ENCODE measurements around the gene ADCY3. TPM values are rescaled to one million over a fixed set of nuclear protein-coding genes. Genes with fewer than 3 reads are reported as not detected.

The ADCY3 gene
- total and polyA plus RNA-seq, 8 donors = 5.2 to 339 (median 24.2) TPM

GRCh38 chr2:24815171-24815570 lies 104.9 kb downstream of the ADCY3 start:
- Histone ChIP-seq H3K4me1 (no peaks in the 10 kb centered on the region), H3K36me3 (peaks cover 16 to 52% (median 43%) of the 10 kb centered on the region in 4 donors), H3K27ac (no peak overlapping the region), H3K27me3 (no peaks in the 10 kb centered on the region), H3K4me3 (no peak overlapping the region), H3K9me3 (no peaks in the 10 kb centered on the region)
- TF ChIP-seq CTCF (IDR thresholded peaks at IDR 0.05) = no peak
- no peak for TF ChIP-seq POLR2A (IDR thresholded peaks at IDR 0.05)
- no peak for TF ChIP-seq EP300 (IDR thresholded peaks at IDR 0.05)
- no peak for TF ChIP-seq POLR2AphosphoS5 (IDR thresholded peaks at IDR 0.05)
- DNase-seq = no peak
- 96 to 99% (median 97%) methylated on average over 4 of the region's 4 CpGs for WGBS, 5 donors
- intact Hi-C loops (cut with DNase I; ENCODE audit: low total_unique reads) = no loop called here

- intact Hi-C loops (cut with DNase I; ENCODE audit: low total_unique reads) = no loop called here
- Histone ChIP-seq H3K27me3 (no peaks in the 10 kb centered on the region), H3K4me1 (no peaks in the 10 kb centered on the region), H3K9me3 (no peaks in the 10 kb centered on the region), H3K4me3 (no peak overlapping the region), H3K36me3 (peaks cover 9 to 45% (median 36%) of the 10 kb centered on the region in 4 donors), H3K27ac (no peak overlapping the region)
- WGBS, 5 donors = 89 to 98% (median 94%) methylated on average over 4 of the region's 4 CpGs
- no peak for DNase-seq
- TF ChIP-seq POLR2AphosphoS5 (IDR thresholded peaks at IDR 0.05) (no peak), CTCF (IDR thresholded peaks at IDR 0.05) (no peak), EP300 (IDR thresholded peaks at IDR 0.05) (no peak), POLR2A (IDR thresholded peaks at IDR 0.05) (no peak)
Observed at GRCh38 chr2:24814516-24814915, 105.5 kb downstream of the ADCY3 start.

- 93 to 98% (median 97%) methylated on average over 4 of the region's 4 CpGs for WGBS, 5 donors
- intact Hi-C loops (cut with DNase I; ENCODE audit: low total_unique reads) = no loop called here
- no peaks in the 10 kb centered on the region for H3K9me3 ChIP-seq
Observed at GRCh38 chr2:24813691-24814137, 106.3 kb downstream of the ADCY3 start.

GRCh38 chr2:24809316-24810007 lies 110.6 kb downstream of the ADCY3 start:
- intact Hi-C loops (cut with DNase I; ENCODE audit: low total_unique reads) = no loop called here
- Histone ChIP-seq H3K9me3 (peaks cover 0 to 9% (median 6%) of the 10 kb centered on the region in 4 donors), H3K4me3 (no peak overlapping the region), H3K4me1 (no peaks in the 10 kb centered on the region), H3K36me3 (peaks cover 0 to 6% (median 2%) of the 10 kb centered on the region in 4 donors), H3K27me3 (no peaks in the 10 kb centered on the region), H3K27ac (no peak overlapping the region)
- WGBS, 5 donors = 84 to 92% (median 89%) methylated on average over 4 of the region's 4 CpGs
- TF ChIP-seq POLR2AphosphoS5 (IDR thresholded peaks at IDR 0.05) (no peak), POLR2A (IDR thresholded peaks at IDR 0.05) (no peak), CTCF (IDR thresholded peaks at IDR 0.05) (no peak), EP300 (IDR thresholded peaks at IDR 0.05) (no peak)
- no peak for DNase-seq

More at GRCh38 chr2:24813691-24814137, 106.3 kb downstream of the ADCY3 start:
- no peaks in the 10 kb centered on the region for H3K27me3 ChIP-seq
- H3K4me1 ChIP-seq = no peaks in the 10 kb centered on the region
- peaks cover 6 to 38% (median 29%) of the 10 kb centered on the region in 4 donors for H3K36me3 ChIP-seq
- no peak for TF ChIP-seq EP300 (IDR thresholded peaks at IDR 0.05)
- TF ChIP-seq CTCF (IDR thresholded peaks at IDR 0.05) = no peak
- TF ChIP-seq POLR2A (IDR thresholded peaks at IDR 0.05) = no peak
- no peak for TF ChIP-seq POLR2AphosphoS5 (IDR thresholded peaks at IDR 0.05)
- no peak overlapping the region for H3K4me3 ChIP-seq
- no peak for DNase-seq
- H3K27ac ChIP-seq = no peak overlapping the region
